ENCODE data around the gene FKBP9.

GRCh38 chr7:32943252-32944030 is 13.8 kb upstream of the FKBP9 start:
- TF ChIP-seq MAFK (IDR thresholded peaks at IDR 0.05; ENCODE audit: low read depth, low read length), result no peak
- TF ChIP-seq POLR2A (IDR thresholded peaks at IDR 0.05; ENCODE audit: low read depth, low read length), result no peak
- no peak for TF ChIP-seq RCOR1 (IDR thresholded peaks at IDR 0.05; ENCODE audit: insufficient replicate concordance, low read length)
- TF ChIP-seq CTCF (conservative IDR thresholded peaks at IDR 0.05; ENCODE audit: low read depth, low read length), result no peak
- no peak for TF ChIP-seq RAD21 (IDR thresholded peaks at IDR 0.05; ENCODE audit: low read length)
- no peak for TF ChIP-seq CEBPB (IDR thresholded peaks at IDR 0.05; ENCODE audit: low read depth, low read length)
- no peak for TF ChIP-seq ELK1 (IDR thresholded peaks at IDR 0.05; ENCODE audit: borderline replicate concordance, low read depth, low read length)
- TF ChIP-seq MXI1 (IDR thresholded peaks at IDR 0.05; ENCODE audit: borderline replicate concordance, low read depth, low read length), result no peak
- TF ChIP-seq USF2 (IDR thresholded peaks at IDR 0.05; ENCODE audit: low read depth, low read length), result no peak
- TF ChIP-seq NFE2L2 (IDR thresholded peaks at IDR 0.05; ENCODE audit: low read depth, low read length), result no peak
- TF ChIP-seq FOS (IDR thresholded peaks at IDR 0.05; ENCODE audit: low read depth, low read length), result no peak
